Tibial nerve (tissue), 4 donors: ENCODE results near the gene ETV7. TPM values are rescaled to one million over a fixed set of nuclear protein-coding genes. Genes with fewer than 3 reads are reported as not detected.

Experiments used
- DNase-seq, 2 donors: peaks; one replicate each; pipeline ENCODE4 v3.0.0-alpha.2; 2019; ENCODE audit warnings: low spot score in 2 of 2
- H3K27ac ChIP-seq, 4 donors: fragments of 200-600 bp; sonication (generic) in 3 of 4; one replicate each; pipeline ENCODE4 v1.5.1; 2017 to 2019; ENCODE audit warnings: mild to moderate bottlenecking in 1 of 4
- H3K27me3 ChIP-seq, 2 donors: fragments of 200-600 bp; sonication (generic) in 1 of 2; one replicate each; pipeline versions ENCODE4 v1.5.1 to v1.6.0; 2017 to 2019
- H3K36me3 ChIP-seq, 3 donors: fragments of 200-600 bp; sonication (generic); one replicate each; pipeline ENCODE4 v1.5.1; 2018 to 2019
- H3K4me1 ChIP-seq, 4 donors: fragments of 200-600 bp; sonication (generic) in 3 of 4; one replicate each; pipeline ENCODE4 v1.5.1; 2017 to 2019
- H3K4me3 ChIP-seq, 4 donors: fragments of 200-600 bp; sonication (generic) in 3 of 4; one replicate each; pipeline ENCODE4 v1.5.1; 2017 to 2019; ENCODE audit warnings: mild to moderate bottlenecking in 1 of 4, moderate library complexity in 1 of 4
- H3K9me3 ChIP-seq, 4 donors: fragments of 200-600 bp; sonication (generic) in 3 of 4; one replicate each; pipeline ENCODE4 v1.5.1; 2017 to 2019
- EP300 ChIP-seq, 2 donors: sonication (generic); formaldehyde crosslinking; IDR thresholded peaks; one replicate each; pipeline ENCODE4 v1.6.1; 2017; ENCODE audit warnings: antibody characterized with exemption in 2 of 2, mild to moderate bottlenecking in 1 of 2
- POLR2A ChIP-seq, 2 donors: fragments of 450-650 bp; IDR thresholded peaks; one replicate each; pipeline ENCODE4 v1.6.1; 2017; ENCODE audit warnings: antibody characterized with exemption in 2 of 2, mild to moderate bottlenecking in 2 of 2, moderate library complexity in 2 of 2
- WGBS, 2 donors: methylation state at CpG; one replicate each; pipeline ENCODE4 v1.1.5; 2018; 5-methylcytosine and 5-hydroxymethylcytosine counted together
- total RNA-seq, 4 donors: library from RNA; depleted of rRNA; stranded (reverse); fragments of >200 nt; gene quantifications; one replicate each; pipeline ENCODE4 v1.1.0, GENCODE V29; 2016
- TF ChIP-seq, protein P1 (sequence below), 5 experiments: fragments of 200-600 bp in 3 of 5; fragments of 450-650 bp in 2 of 5; sonication (generic) in 3 of 5; IDR thresholded peaks; one replicate each; pipeline ENCODE4 v1.5.1; 2016 to 2019; ENCODE audit warnings: antibody characterized with exemption in 5 of 5, mild to moderate bottlenecking in 3 of 5, moderate library complexity in 2 of 5

Gene ETV7
- total RNA-seq, 4 donors from 2014 or later = 0.60 to 9.2 (median 2.9) TPM

DNA sequence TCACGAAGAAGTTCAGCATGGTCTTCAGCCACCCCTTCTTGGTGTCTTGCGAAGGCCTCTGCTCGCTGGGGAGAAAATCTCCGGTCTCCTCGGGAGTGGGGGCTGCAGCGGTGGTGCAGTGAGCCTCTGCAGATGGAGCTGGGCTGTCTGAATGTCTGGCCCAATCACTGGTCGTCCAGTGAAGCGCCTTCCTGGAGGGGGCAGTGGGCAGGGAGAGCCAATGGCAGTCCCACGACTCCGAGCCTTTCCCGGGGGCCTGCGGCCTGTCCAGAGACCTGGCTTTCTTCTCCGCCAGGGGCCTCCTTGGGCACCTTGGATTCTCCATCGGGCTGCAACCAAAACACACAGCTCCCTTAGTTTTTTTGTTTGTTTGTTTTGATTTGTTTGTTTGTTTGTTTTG, 57.1 kb downstream of the ETV7 start:
- H3K27ac ChIP-seq = no peak overlapping the region
- no peak for TF ChIP-seq POLR2A (IDR thresholded peaks at IDR 0.05)
- no peaks in the 10 kb centered on the region for H3K27me3 ChIP-seq
- H3K36me3 ChIP-seq = no peaks in the 10 kb centered on the region
- H3K4me3 ChIP-seq = no peak overlapping the region
- DNase-seq = no peak
- peaks cover 0 to 49% (median 0%) of the 10 kb centered on the region in 4 donors for H3K4me1 ChIP-seq
- WGBS, 2 donors = 92 to 93% methylated on average over 8 to 14 of the region's 14 CpGs
- no peaks in the 10 kb centered on the region for H3K9me3 ChIP-seq

DNA sequence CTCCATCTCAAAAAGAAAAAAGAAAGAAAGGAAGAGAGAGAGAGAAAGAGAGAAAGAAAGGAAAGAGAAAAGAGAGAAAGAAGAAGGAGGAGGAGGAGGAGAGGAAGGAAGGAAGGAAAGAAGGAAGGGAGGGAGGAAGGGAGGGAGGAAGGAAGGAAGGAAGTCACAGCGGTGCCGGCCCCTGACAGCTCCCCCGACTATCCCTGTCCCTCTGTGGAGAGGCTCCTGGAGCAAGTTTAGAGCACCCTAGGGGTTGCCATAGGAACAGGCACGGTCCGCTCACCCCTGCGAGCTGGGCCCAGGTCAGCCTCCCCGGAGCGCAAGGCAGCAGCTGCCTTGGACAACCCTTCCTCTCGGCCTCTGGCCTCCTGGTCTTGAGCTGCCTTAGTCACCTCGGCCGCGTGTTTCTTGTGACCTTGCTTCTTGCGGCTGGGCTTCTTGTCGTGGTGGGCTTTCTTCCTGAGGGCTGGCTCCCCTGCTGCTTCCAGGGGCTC, 57.6 kb downstream of the ETV7 start:
- no peaks in the 10 kb centered on the region for H3K9me3 ChIP-seq
- H3K36me3 ChIP-seq = no peaks in the 10 kb centered on the region
- H3K27me3 ChIP-seq = no peaks in the 10 kb centered on the region
- 65 to 68% methylated on average over 14 of the region's 14 CpGs for WGBS, 2 donors
- no peak for TF ChIP-seq EP300 (IDR thresholded peaks at IDR 0.05)
- TF ChIP-seq POLR2A (IDR thresholded peaks at IDR 0.05) = no peak
- TF ChIP-seq, protein P1, sequence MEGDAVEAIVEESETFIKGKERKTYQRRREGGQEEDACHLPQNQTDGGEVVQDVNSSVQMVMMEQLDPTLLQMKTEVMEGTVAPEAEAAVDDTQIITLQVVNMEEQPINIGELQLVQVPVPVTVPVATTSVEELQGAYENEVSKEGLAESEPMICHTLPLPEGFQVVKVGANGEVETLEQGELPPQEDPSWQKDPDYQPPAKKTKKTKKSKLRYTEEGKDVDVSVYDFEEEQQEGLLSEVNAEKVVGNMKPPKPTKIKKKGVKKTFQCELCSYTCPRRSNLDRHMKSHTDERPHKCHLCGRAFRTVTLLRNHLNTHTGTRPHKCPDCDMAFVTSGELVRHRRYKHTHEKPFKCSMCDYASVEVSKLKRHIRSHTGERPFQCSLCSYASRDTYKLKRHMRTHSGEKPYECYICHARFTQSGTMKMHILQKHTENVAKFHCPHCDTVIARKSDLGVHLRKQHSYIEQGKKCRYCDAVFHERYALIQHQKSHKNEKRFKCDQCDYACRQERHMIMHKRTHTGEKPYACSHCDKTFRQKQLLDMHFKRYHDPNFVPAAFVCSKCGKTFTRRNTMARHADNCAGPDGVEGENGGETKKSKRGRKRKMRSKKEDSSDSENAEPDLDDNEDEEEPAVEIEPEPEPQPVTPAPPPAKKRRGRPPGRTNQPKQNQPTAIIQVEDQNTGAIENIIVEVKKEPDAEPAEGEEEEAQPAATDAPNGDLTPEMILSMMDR (IDR thresholded peaks at IDR 0.05) = no peak
- no peak for DNase-seq
- peaks cover 0 to 46% (median 0%) of the 10 kb centered on the region in 4 donors for H3K4me1 ChIP-seq
- H3K4me3 ChIP-seq = no peak overlapping the region
- no peak overlapping the region for H3K27ac ChIP-seq

DNA sequence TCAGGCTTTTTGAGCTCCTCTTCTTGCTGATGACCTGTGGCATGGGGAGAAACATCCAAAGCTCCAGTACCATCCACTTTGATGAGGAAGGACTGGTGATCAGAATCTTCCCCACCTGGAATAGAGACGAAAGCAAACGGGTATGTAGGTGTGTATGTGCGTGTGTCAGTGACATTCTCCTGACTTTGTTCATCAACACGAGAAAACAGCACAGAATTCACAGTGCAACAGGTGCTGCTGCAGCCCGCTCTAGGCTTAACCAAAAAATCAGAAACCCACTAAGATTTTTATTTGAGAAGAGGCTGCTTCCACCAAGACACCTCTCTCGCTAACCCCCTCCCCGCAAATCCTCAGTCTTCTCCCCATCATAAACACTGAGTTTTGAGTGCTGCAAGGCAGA, 58.9 kb downstream of the ETV7 start:
- WGBS, 2 donors = 88 to 91% methylated on average over 7 of the region's 7 CpGs
- TF ChIP-seq EP300 (IDR thresholded peaks at IDR 0.05) = no peak
- TF ChIP-seq, protein P1 (IDR thresholded peaks at IDR 0.05) = no peak
- no peak for TF ChIP-seq POLR2A (IDR thresholded peaks at IDR 0.05)
- Histone ChIP-seq H3K27ac (no peak overlapping the region), H3K36me3 (no peaks in the 10 kb centered on the region), H3K27me3 (no peaks in the 10 kb centered on the region), H3K9me3 (no peaks in the 10 kb centered on the region), H3K4me3 (no peak overlapping the region), H3K4me1 (peaks cover 0 to 34% (median 0%) of the 10 kb centered on the region in 4 donors)
- no peak for DNase-seq

DNA sequence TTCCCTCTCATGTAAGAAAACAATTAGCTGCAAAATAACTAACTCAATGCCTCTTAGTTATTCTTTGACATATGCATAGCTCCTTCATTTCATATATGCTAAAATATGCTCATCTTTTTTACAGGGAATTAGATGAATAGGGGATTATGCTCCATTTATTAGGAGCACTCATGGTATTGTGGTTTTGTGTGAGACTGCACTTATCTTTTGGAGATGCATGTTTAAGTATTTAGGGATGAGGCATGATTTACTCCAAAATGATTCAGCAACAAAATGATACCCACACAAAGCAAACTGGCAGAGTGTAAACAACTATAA, 59.6 kb downstream of the ETV7 start:
- no peak for TF ChIP-seq POLR2A (IDR thresholded peaks at IDR 0.05)
- TF ChIP-seq, protein P1 (IDR thresholded peaks at IDR 0.05) = no peak
- no peak for TF ChIP-seq EP300 (IDR thresholded peaks at IDR 0.05)
- H3K27ac ChIP-seq = no peak overlapping the region
- no peaks in the 10 kb centered on the region for H3K36me3 ChIP-seq
- no peak for DNase-seq
- H3K9me3 ChIP-seq = no peaks in the 10 kb centered on the region
- no peaks in the 10 kb centered on the region for H3K27me3 ChIP-seq
- H3K4me3 ChIP-seq = no peak overlapping the region
- peaks cover 0 to 27% (median 0%) of the 10 kb centered on the region in 4 donors for H3K4me1 ChIP-seq

DNA sequence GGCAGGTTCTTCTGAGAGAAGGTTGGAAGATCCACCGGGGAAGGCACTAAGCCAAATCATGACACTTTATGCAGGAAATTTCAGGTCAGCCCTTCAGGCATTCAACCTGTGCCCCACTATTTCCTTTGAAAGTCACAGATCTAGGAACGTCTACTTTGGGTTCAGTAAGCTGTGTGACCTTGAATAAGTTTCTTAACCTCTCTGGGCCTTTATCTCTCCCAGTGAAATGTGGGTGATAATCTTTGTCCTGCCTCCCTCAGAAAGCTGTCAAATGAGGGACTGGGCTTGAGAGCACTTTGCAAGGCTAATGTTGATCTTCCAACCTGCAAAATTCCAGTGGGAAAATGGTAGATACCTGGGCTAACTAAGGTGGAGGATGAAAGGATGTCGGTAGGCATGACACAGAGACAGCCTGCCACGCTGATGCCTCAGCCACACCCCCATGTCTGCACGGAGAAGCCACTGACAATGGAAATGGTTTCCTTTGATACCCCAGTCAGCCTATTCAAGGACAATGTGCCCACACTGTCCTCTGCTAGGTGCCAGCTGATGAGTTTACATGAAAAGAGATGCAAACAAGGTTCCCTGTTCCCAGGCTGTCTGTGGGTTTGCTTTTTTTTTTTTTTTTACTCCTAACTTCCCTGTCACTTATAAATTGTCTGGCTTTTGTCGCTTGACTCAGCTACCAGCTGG, 60.1 kb downstream of the ETV7 start:
- WGBS, 2 donors = 51 to 54% methylated on average over 6 of the region's 6 CpGs
- Histone ChIP-seq H3K4me1 (peaks cover 0 to 27% (median 0%) of the 10 kb centered on the region in 4 donors), H3K9me3 (no peaks in the 10 kb centered on the region), H3K36me3 (no peaks in the 10 kb centered on the region), H3K27me3 (no peaks in the 10 kb centered on the region), H3K27ac (no peak overlapping the region), H3K4me3 (no peak overlapping the region)
- no peak for DNase-seq
- TF ChIP-seq EP300 (IDR thresholded peaks at IDR 0.05) (no peak), POLR2A (IDR thresholded peaks at IDR 0.05) (no peak)
- TF ChIP-seq, protein P1 (IDR thresholded peaks at IDR 0.05) = no peak
